SW480 (cell line): ENCODE results near the gene DFFB.

ENCODE experiments used
- DNase-seq: peaks from one replicate; pipeline ENCODE4 v3.0.0-alpha.2; 2016; ENCODE audit warnings: low spot score

Gene DFFB

GRCh38 chr1:3872546-3872945, 15.3 kb downstream of the DFFB start:
- DNase-seq: no peak

- DNase-seq: no peak
These were observed 17.5 kb downstream of the DFFB start for GRCh38 chr1:3874736-3875135.

DNA sequence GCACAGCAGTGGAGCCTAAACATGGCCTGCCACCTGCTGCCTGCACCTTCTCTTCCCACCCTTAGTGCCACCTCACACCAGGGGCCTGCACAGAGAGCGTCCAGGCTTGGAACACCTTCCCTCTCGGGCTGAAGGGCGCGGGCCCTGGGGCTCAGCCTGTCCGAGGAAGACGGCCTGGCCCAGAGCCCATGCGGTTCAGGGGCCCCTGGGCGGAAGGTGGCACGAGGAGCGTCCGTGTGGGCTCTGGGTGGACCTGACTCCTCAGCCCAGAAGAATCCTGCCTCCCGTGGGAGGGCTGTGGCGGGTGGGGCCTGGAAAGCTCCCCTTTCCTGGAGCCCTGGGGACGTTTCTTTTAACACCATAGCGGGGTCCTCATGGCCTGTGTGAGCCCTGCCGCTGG, 19.4 kb downstream of the DFFB start:
- DNase-seq: no peak

DNA sequence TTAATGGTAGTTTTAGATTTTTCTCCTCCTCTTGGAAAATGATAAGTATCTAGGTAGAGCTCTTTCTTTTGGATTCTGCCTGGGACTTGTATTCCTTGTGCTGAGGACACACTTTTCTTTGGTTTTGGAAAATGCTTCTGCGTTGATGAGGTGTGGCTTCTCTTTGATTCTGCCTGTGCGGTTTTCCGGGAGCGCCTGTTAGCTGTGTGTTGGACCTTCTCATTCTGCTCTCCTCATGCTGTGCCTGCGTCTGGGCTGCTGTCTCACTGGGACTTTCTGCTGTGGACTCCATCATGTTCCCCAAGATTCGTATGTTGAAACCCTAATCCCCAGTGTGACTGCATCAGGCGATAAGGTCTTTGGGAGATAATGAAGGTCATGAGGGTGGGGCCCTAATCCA, 21.8 kb downstream of the DFFB start:
- no peak for DNase-seq

DNA sequence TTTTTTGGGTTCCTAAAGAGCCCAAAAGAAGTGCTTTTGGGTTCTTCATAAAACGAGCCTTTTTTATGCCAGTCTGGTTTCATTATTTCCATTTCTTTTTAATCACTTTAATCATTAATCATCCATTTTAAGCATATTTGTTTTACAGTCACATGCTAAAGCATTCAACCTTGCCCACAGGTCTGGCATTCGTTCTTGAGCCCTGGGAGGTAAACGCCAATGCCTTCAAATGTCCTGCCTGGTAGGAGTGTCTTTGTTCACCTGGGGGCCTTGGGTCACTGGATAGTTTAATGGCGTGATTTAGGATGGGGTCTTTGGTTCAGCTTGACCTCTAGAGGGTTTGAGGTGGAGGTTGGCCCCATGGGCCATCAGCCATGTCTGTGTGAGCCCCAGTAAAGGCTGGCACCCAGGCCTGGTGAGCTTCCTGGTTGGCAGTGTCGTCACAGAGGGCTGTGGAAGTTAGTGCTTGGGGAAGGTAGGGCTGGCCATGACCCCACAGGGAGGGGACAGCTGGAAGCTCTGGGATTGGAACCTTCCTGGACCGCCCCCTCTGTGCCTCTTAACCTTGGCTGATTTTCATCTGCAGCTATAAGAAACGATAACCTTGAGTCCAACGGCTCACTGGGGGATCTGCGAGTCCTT, 22.6 kb downstream of the DFFB start:
- DNase-seq: no peak

GRCh38 chr1:3880429-3881192, 23.3 kb downstream of the DFFB start:
- DNase-seq: no peak

DNA sequence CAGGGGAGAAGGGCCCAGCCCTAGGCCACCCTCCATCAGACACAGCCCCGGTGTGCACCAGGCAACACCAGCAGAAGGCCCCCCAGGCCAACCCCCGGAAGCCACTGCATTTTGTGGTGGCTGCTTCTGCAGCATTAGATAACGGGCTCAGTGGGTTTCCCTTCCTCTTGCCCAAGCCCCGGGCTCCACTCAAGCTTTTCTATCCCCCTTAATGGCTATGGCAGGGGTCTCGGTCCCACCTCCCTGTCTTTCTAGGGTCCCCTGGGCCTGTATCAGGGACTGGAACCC, 23.9 kb downstream of the DFFB start:
- no peak for DNase-seq

GRCh38 chr1:3883194-3883925, 26.1 kb downstream of the DFFB start:
- no peak for DNase-seq

DNA sequence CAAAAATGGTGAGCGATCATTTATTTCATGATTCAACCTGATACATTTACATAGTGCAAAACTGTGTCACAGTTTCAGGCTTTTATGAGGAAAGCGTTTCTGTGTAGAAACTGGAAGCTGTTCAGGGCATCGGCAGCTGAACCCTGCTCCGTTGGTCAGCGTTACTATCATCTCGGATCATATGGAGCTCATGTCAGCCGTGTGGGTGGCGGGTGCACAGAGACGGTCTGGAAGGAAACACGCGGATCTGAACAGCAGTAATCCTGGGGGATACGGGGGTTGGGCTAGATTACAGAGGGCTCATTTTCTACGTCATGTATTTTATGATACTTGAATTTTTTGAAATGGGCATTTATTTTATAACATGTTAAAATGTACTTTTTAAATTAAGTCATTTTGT, 27.7 kb downstream of the DFFB start:
- DNase-seq: no peak

- DNase-seq: no peak
These were observed 28.3 kb downstream of the DFFB start for GRCh38 chr1:3885611-3886010.

- DNase-seq: no peak
These were observed 28.9 kb downstream of the DFFB start for GRCh38 chr1:3886106-3886670.

DNA sequence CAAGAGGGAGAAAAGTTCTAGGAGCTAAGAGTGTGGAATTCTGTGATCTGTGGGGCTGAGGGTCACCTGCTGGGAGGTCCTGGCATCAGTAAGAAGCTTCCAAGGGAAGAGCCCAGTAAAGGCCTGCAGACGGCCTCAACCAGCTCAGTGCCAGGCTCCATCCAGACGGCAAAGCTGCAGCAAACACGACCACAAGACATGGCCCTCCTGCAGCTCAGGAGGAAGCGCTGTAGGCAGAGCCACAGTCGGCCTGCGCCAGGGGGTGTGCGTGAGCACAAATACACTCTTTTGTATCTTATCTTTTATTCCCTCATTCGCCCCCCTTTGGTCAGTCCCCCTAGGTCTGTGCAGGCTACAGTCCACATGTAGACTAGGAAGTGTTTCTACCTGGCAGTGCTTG, 29.4 kb downstream of the DFFB start:
- DNase-seq: no peak

- no peak for DNase-seq
These were observed 31.0 kb downstream of the DFFB start for GRCh38 chr1:3888301-3888700.

GRCh38 chr1:3889936-3890335, 32.7 kb downstream of the DFFB start:
- no peak for DNase-seq

DNA sequence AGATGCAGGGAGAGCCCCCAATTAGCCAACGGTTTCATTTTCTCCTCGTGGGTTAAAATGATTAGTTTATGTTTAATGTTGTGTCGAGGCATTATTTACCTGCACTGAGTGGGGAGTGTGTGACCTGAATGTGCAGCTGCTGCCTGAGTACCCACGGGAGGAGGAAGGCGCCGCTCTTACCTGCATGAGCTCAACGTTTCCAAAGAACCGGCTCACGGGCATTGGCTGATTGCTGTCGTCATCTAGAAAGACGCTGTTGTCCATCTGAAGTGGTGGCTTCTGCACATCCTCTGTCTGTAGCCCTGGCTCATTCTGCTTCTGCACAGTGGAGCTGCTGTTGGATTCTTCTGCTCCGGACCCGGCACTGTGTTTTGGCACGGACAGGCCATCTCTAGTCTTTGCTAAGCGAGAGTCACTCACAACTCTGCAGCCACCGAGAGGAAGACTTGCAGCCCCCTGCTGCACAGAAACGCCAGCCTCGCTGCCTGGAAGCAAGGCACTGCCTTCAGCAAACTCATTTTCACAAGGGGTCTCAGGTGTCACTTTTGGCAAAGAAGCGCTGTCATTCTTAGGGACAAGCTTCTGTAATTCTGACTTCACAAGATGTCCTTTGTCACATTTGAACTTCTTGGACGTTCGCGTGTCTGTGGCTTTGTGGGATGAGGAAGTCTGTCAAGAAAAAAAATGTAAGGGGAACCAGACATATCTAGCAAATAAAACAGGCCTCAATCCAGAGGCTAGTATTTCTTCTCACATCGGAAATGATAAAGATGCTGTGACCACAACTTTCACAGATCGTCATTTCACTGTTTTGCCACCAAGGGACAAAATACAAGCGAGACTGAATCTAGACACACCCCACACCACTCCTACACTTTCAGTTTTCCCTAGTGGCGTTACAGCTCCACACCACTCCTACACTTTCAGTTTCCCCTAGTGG, 33.4 kb downstream of the DFFB start:
- no peak for DNase-seq

- DNase-seq: no peak
These were observed 34.1 kb downstream of the DFFB start for GRCh38 chr1:3891329-3891865.

GRCh38 chr1:3892748-3893147, 35.5 kb downstream of the DFFB start:
- DNase-seq: no peak

- no peak for DNase-seq
These were observed 35.9 kb downstream of the DFFB start for GRCh38 chr1:3893190-3893589.

DNA sequence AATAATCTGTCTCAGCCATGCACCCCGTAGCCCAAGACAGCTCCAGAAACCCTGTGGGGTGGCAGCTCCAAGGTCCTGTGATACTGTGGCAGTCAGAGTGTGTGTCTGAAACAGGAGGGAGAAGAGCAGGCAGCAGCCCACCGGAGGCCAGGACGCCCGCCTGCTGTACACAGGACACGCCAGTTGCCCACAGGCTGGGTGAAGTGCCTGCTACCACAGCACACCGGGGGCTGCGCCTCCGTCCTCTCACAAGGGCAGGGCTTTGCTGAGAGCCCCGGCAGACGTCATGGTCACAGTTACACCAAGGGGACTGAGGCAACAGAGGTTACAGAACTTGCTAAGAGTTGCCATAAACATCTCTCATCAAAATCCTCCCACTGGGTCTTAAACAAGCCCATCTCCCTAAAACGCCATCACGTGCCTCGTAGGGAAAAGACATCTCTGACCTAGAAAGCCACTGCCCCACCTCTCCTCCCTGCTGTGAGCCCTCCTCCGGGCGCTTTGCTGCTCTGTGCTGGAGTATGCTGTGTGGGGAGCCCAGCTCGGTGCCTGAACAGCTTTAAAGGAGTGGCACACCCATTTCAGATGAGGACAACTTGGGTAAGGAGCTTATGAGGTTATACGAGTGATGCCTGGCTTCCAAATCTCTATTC, 37.5 kb downstream of the DFFB start:
- DNase-seq: no peak

DNA sequence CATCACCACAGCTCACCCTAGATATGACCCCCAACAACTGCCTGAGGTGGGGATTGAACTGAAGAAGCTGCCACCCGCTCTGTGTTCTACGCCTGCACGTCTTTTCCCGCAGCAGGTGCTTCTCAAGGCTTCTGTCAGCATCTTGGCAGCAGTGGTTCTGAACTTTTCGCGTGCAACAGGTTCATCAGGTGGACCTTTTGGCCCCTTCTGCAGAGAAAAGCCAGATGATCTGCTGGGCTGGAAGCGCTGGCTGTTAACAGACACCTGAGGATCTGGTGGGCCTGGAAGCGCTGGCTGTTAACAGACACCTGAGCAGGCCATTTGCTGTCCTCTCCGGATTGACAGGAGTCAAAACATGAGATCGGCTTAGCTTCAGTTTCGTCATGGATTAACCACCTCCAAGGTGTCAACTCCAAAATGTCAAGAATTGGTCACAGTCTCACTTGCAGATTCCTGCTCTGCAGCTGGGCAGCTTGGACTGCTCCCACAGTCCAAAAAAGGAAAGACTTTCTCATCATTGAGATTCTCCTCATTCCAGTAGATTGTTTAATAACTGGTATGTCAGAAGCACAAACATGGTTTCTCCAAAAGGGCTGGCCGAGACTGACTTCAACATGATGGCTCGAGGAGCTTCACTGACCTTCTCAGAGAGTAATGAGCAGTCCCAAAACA, 38.1 kb downstream of the DFFB start:
- DNase-seq: no peak

- DNase-seq: no peak
These were observed 38.7 kb downstream of the DFFB start for GRCh38 chr1:3895951-3896325.
